H1 (cell line): ENCODE results near the gene KRTAP5-4. TPM values are rescaled to one million over a fixed set of nuclear protein-coding genes. Genes with fewer than 3 reads are reported as not detected.

Source experiments
- CTCF ChIA-PET: fragments of 300-600 bp; sonication (Branson Sonifier 250); formaldehyde crosslinking; loops from one replicate; lab custom pipeline; 2021; ENCODE audit not compliant: partially characterized antibody; lab: Charles Lee
- POLR2A ChIA-PET: fragments of 300-600 bp; sonication (Branson Sonifier 250); formaldehyde crosslinking; loops from one replicate; lab custom pipeline; 2021; ENCODE audit warnings: inconsistent platforms; ENCODE audit not compliant: partially characterized antibody; lab: Charles Lee
- DNase-seq, 2 experiments: peaks; one replicate each; pipeline versions ENCODE4 v3.0.0 to v3.0.0-alpha.2; 2010 to 2022; ENCODE audit warnings: low spot score in 2 of 2, low read depth in 1 of 2, mixed read lengths in 1 of 2
- FAIRE-seq: peaks from 2 replicates; lab custom pipeline; 2011; peaks lifted over from hg19 to GRCh38; lab: Jason Lieb, UNC
- H2AFZ ChIP-seq: 2 replicates; pipeline ENCODE4 v1.8.1; 2012; ENCODE audit warnings: low read length, inconsistent platforms
- H2AK5ac ChIP-seq: 2 replicates; pipeline ENCODE4 v1.6.1; 2013; ENCODE audit warnings: low read depth, low read length
- H2BK120ac ChIP-seq: replicated peaks from 2 replicates; pipeline ENCODE3; 2013; ENCODE audit warnings: low read depth, low read length, inconsistent platforms
- H2BK12ac ChIP-seq: 2 replicates; pipeline ENCODE4 v1.6.1; 2013; ENCODE audit warnings: low read depth, low read length
- H2BK15ac ChIP-seq: 2 replicates; pipeline ENCODE4 v1.6.1; 2013; ENCODE audit warnings: low read length
- H2BK20ac ChIP-seq: 2 replicates; pipeline ENCODE4 v1.6.1; 2013; ENCODE audit warnings: low read length
- H2BK5ac ChIP-seq: 2 replicates; pipeline ENCODE4 v1.6.1; 2013; ENCODE audit warnings: low read depth, low read length
- H3K14ac ChIP-seq: 2 replicates; pipeline ENCODE4 v1.6.1; 2013; ENCODE audit warnings: inconsistent platforms; ENCODE audit not compliant: insufficient read length
- H3K18ac ChIP-seq: 2 replicates; pipeline ENCODE4 v1.6.1; 2013; ENCODE audit warnings: low read length; ENCODE audit errors: extremely low read depth
- H3K23ac ChIP-seq: 2 replicates; pipeline ENCODE4 v1.6.1; 2013; ENCODE audit warnings: inconsistent platforms; ENCODE audit not compliant: insufficient read length
- H3K23me2 ChIP-seq: 2 replicates; pipeline ENCODE4 v1.6.1; 2013; ENCODE audit warnings: low read depth, low read length
- H3K27ac ChIP-seq: 2 replicates; pipeline ENCODE4 v1.6.1; 2011; ENCODE audit warnings: low read depth, low read length, inconsistent platforms
- H3K27me3 ChIP-seq, 4 experiments: replicated peaks in 1 of 4; 1 replicate in 1 of 4; 2 replicates in 3 of 4; pipeline versions ENCODE4 v1.6.1 to v1.8.1; 2011 to 2013; ENCODE audit warnings: low read length in 3 of 4, mild to moderate bottlenecking in 3 of 4, inconsistent platforms in 2 of 4, mixed read lengths in 2 of 4, moderate library complexity in 1 of 4; ENCODE audit not compliant: control insufficient read depth in 3 of 4, insufficient read depth in 3 of 4; ENCODE audit errors: extremely low read depth in 1 of 4
- H3K36me3 ChIP-seq, 4 experiments: 2 replicates each; pipeline versions ENCODE4 v1.6.1 to v1.8.1; 2011 to 2013; ENCODE audit warnings: mild to moderate bottlenecking in 4 of 4, low read length in 3 of 4, moderate library complexity in 2 of 4, control low read depth in 1 of 4, inconsistent platforms in 1 of 4; ENCODE audit not compliant: insufficient read depth in 4 of 4, control insufficient read depth in 2 of 4
- H3K4ac ChIP-seq: replicated peaks from 2 replicates; pipeline ENCODE3; 2013; ENCODE audit warnings: low read length, low read depth, mixed read lengths, inconsistent platforms; ENCODE audit not compliant: insufficient read length
- H3K4me1 ChIP-seq, 4 experiments: replicated peaks in 1 of 4; 1 replicate in 1 of 4; 2 replicates in 3 of 4; pipeline versions ENCODE4 v1.6.1 to v1.8.1; 2011 to 2013; ENCODE audit warnings: low read length in 3 of 4, inconsistent platforms in 2 of 4, mixed read lengths in 1 of 4; ENCODE audit not compliant: insufficient read depth in 4 of 4, control insufficient read depth in 3 of 4
- H3K4me2 ChIP-seq, 2 experiments: 2 replicates each; pipeline versions ENCODE4 v1.6.1 to v1.8.1; 2011 to 2013; ENCODE audit warnings: low read depth in 2 of 2, low read length in 2 of 2, control low read depth in 1 of 2, inconsistent platforms in 1 of 2, mild to moderate bottlenecking in 1 of 2; ENCODE audit not compliant: insufficient read depth in 1 of 2
- H3K4me3 ChIP-seq, 4 experiments: fragments of 200-600, 300-600 bp in 1 of 4; sonication (generic), shearing (Covaris generic), sonication (Bioruptor Twin) in 1 of 4; 2 replicates each; pipeline versions ENCODE4 v1.5.1 to v1.8.1; 2011 to 2016; ENCODE audit warnings: low read length in 4 of 4, low read depth in 3 of 4, control low read depth in 2 of 4, inconsistent platforms in 2 of 4, mild to moderate bottlenecking in 2 of 4, mixed read lengths in 1 of 4, moderate library complexity in 1 of 4; ENCODE audit not compliant: insufficient read depth in 2 of 4; ENCODE audit errors: extremely low read depth in 1 of 4
- H3K56ac ChIP-seq: replicated peaks from 2 replicates; pipeline ENCODE3; 2013; ENCODE audit warnings: low read depth, mild to moderate bottlenecking, mixed read lengths, low read length, inconsistent platforms; ENCODE audit not compliant: insufficient read length
- H3K79me1 ChIP-seq: 2 replicates; pipeline ENCODE4 v1.6.1; 2013; ENCODE audit warnings: low read depth, low read length, control low read depth
- H3K79me2 ChIP-seq, 2 experiments: 2 replicates each; pipeline versions ENCODE4 v1.6.1 to v1.8.1; 2012 to 2013; ENCODE audit warnings: low read length in 2 of 2, mild to moderate bottlenecking in 2 of 2, inconsistent platforms in 1 of 2; ENCODE audit not compliant: insufficient read depth in 2 of 2, control insufficient read depth in 1 of 2
- H3K9ac ChIP-seq, 4 experiments: replicated peaks in 1 of 4; 1 replicate in 1 of 4; 2 replicates in 3 of 4; pipeline versions ENCODE4 v1.6.1 to v1.8.1; 2011 to 2013; ENCODE audit warnings: low read depth in 3 of 4, low read length in 3 of 4, control low read depth in 2 of 4, mild to moderate bottlenecking in 2 of 4, moderate library complexity in 2 of 4, inconsistent platforms in 1 of 4; ENCODE audit errors: extremely low read depth in 1 of 4
- H3K9me3 ChIP-seq, 2 experiments: 2 replicates each; pipeline versions ENCODE4 v1.6.1 to v1.8.1; 2012 to 2013; ENCODE audit warnings: mild to moderate bottlenecking in 2 of 2, moderate library complexity in 2 of 2, control low read depth in 1 of 2, inconsistent platforms in 1 of 2, low read depth in 1 of 2, low read length in 1 of 2, mixed read lengths in 1 of 2; ENCODE audit not compliant: insufficient read depth in 2 of 2
- H4K20me1 ChIP-seq, 2 experiments: replicated peaks in 1 of 2; 2 replicates each; pipeline versions ENCODE3 to v1.8.1; 2011 to 2013; ENCODE audit warnings: inconsistent platforms in 2 of 2, low read length in 2 of 2, mild to moderate bottlenecking in 1 of 2; ENCODE audit not compliant: insufficient read depth in 2 of 2, control insufficient read depth in 1 of 2
- H4K5ac ChIP-seq: 2 replicates; pipeline ENCODE4 v1.6.1; 2013; ENCODE audit warnings: low read length, low read depth, mixed read lengths, inconsistent platforms; ENCODE audit not compliant: insufficient read length
- H4K8ac ChIP-seq: 2 replicates; pipeline ENCODE4 v1.8.0; 2013; ENCODE audit warnings: mild to moderate bottlenecking, moderate library complexity, low read length, inconsistent platforms; ENCODE audit not compliant: insufficient read depth; ENCODE audit errors: extremely low read depth
- H4K91ac ChIP-seq: replicated peaks from 2 replicates; pipeline ENCODE3; 2013; ENCODE audit warnings: low read length, mixed read lengths, inconsistent platforms; ENCODE audit not compliant: insufficient read length
- ASH2L ChIP-seq: fragments of 200-600, 300-600 bp; sonication (generic); IDR thresholded peaks from one replicate; pipeline ENCODE4 v1.7.1; 2017; ENCODE audit warnings: low read length
- CTCF ChIP-seq, 3 experiments: IDR thresholded peaks; 1 replicate in 2 of 3; 2 replicates in 1 of 3; pipeline versions ENCODE4 v1.5.1 to v1.6.1; 2011; ENCODE audit warnings: low read length in 3 of 3, mild to moderate bottlenecking in 3 of 3, inconsistent platforms in 2 of 3, low read depth in 1 of 3, moderate library complexity in 1 of 3; ENCODE audit not compliant: insufficient read depth in 1 of 3; ENCODE audit errors: control extremely low read depth in 1 of 3
- HDAC6 ChIP-seq: IDR thresholded peaks from one replicate; pipeline ENCODE4 v1.7.1; 2012; ENCODE audit warnings: low read depth, mild to moderate bottlenecking, inconsistent platforms, low read length, moderate library complexity
- RAD21 ChIP-seq, 2 experiments: IDR thresholded peaks in 1 of 2; conservative IDR thresholded peaks in 1 of 2; 2 replicates each; pipeline ENCODE4 v1.6.1; 2011; ENCODE audit warnings: low read depth in 2 of 2, low read length in 2 of 2, improper control_type of control experiment in 1 of 2, inconsistent platforms in 1 of 2, mild to moderate bottlenecking in 1 of 2, moderate library complexity in 1 of 2
- RNF2 ChIP-seq: fragments of 200-900, 300-1000 bp; sonication (generic); IDR thresholded peaks from 2 replicates; pipeline ENCODE4 v1.7.1; 2016; ENCODE audit warnings: borderline replicate concordance, low read depth, mild to moderate bottlenecking, antibody characterized with exemption, low read length; ENCODE audit not compliant: poor library complexity, severe bottlenecking; ENCODE audit errors: missing control alignments
- SIN3A ChIP-seq, 2 experiments: IDR thresholded peaks in 1 of 2; conservative IDR thresholded peaks in 1 of 2; 2 replicates each; pipeline ENCODE4 v1.6.1; 2011 to 2012; ENCODE audit warnings: low read length in 2 of 2, improper control_type of control experiment in 1 of 2, low read depth in 1 of 2, mild to moderate bottlenecking in 1 of 2
- WGBS, 2 experiments: shearing (Covaris generic) in 1 of 2; methylation state at CpG; one replicate each; pipeline versions ENCODE4 v1.1.6 to v1.1.7; 2013 to 2015; ENCODE audit warnings: low lambda C conversion rate in 2 of 2, mixed read lengths in 2 of 2, inconsistent platforms in 1 of 2, low coverage in 1 of 2, missing lambda C conversion rate in 1 of 2; ENCODE audit not compliant: insufficient replicate concordance in 2 of 2, insufficient coverage in 1 of 2, insufficient read length in 1 of 2; ENCODE audit errors: extremely low coverage in 1 of 2, missing lambda C conversion rate in 1 of 2; 5-methylcytosine and 5-hydroxymethylcytosine counted together
- polyA plus RNA-seq, 7 experiments: library from polyadenylated mRNA; depleted of rRNA in 3 of 7; stranded (reverse) in 5 of 7; unstranded in 2 of 7; fragments of >200 nt in 5 of 7; fragments of 200-250 nt in 2 of 7; gene quantifications; 1 replicate in 5 of 7; 2 replicates in 1 of 7; 4 replicates in 1 of 7; pipeline versions ENCODE4 v1.2.1 to v1.2.3, GENCODE V29; 2011 to 2013; ENCODE audit warnings: missing spikeins in 2 of 7, mixed read lengths in 2 of 7
- total RNA-seq: library from RNA; stranded (reverse); fragmentation: NEBNext Ultra II Directional; extraction: Animal tissue kit (Norgen Biotek cat#: 25700); gene quantifications from 2 replicates; pipeline ENCODE4 v1.2.1, GENCODE V29; 2021

KRTAP5-4 gene
- total and polyA plus RNA-seq, 2 of the 8 experiments (the other 6 are each of a cell fraction or from before 2014, with no cell fraction given): not detected

GRCh38 chr11:1571760-1572196, 50.2 kb downstream of the KRTAP5-4 start:
- peaks cover 18 to 54% (median 49%) of the 10 kb centered on the region in 4 experiments for H3K27me3 ChIP-seq

More at GRCh38 chr11:1571760-1572196, 50.2 kb downstream of the KRTAP5-4 start:
- Histone ChIP-seq H3K79me2 (no peaks in the 10 kb centered on the region), H4K8ac (no peak overlapping the region), H4K5ac (no peak overlapping the region), H3K56ac (no peak overlapping the region), H2BK5ac (no peak overlapping the region), H3K9me3 (no peaks in the 10 kb centered on the region), H3K9ac (no peak overlapping the region), H2AK5ac (no peak overlapping the region), H3K4me3 (peak overlapping the region; percentile 23 to 63 (median 34); a peak in 6 of 8 replicates), H4K20me1 (peaks cover 4 to 20% of the 10 kb centered on the region in 2 experiments), H3K14ac (no peak overlapping the region), H3K4ac (no peak overlapping the region), H3K79me1 (no peaks in the 10 kb centered on the region), H3K23ac (no peak overlapping the region), H3K18ac (no peak overlapping the region), H2BK12ac (no peak overlapping the region), H4K91ac (no peak overlapping the region), H2BK120ac (no peak overlapping the region), H3K4me2 (peak overlapping the region; percentile 53 to 83), H3K4me1 (peaks cover 0 to 51% (median 34%) of the 10 kb centered on the region in 4 experiments; a peak in 6 of 7 replicates), H3K36me3 (no peaks in the 10 kb centered on the region), H2AFZ (no peak overlapping the region), H3K23me2 (no peaks in the 10 kb centered on the region; the same call in 1 of the 2 replicates), H3K27ac (no peak overlapping the region), H2BK20ac (no peak overlapping the region), H2BK15ac (no peak overlapping the region)
- POLR2A ChIA-PET: interaction anchor here (1.0 to 6.9 kb wide), 3 partner anchors 10 to 24 kb away, joined by 3 to 58 read pairs (median 9); no protein-coding TSS in a partner anchor
- no CpG with 5 or more reads among the region's 91 CpGs for WGBS, 2 experiments
- TF ChIP-seq RAD21 (IDR thresholded peaks at IDR 0.05 in 1 of 2, conservative IDR thresholded peaks at IDR 0.05 in 1 of 2; ENCODE audit: low read depth in 2 of 2, low read length in 2 of 2) (no peak), ASH2L (no peak), CTCF (IDR thresholded peaks at IDR 0.05; ENCODE audit: control extremely low read depth in 1 of 3, insufficient read depth in 1 of 3, low read depth in 1 of 3, low read length in 3 of 3) (no peak), SIN3A (conservative IDR thresholded peaks at IDR 0.05 in 1 of 2, IDR thresholded peaks at IDR 0.05 in 1 of 2; ENCODE audit: low read depth in 1 of 2, low read length in 2 of 2) (no peak), RNF2 (no peak), HDAC6 (no peak)
- no peak for DNase-seq
- no peak for FAIRE-seq
- CTCF ChIA-PET: interaction anchor here (0.7 to 9.1 kb wide), 3 partner anchors 15 to 412 kb away, joined by 3 to 140 read pairs (median 100); no protein-coding TSS in a partner anchor
